ENCODE results near the gene CRYBA2. TPM values are rescaled to one million over a fixed set of nuclear protein-coding genes. Genes with fewer than 3 reads are reported as not detected.

The CRYBA2 gene
- total RNA-seq, 1 experiment from 2014 or later: not detected

GRCh38 chr2:219029829-219030165 is 36.6 kb upstream of the CRYBA2 start:
- intact Hi-C loops (cut with micrococcal nuclease; ENCODE audit: unreplicated experiment): loop anchor here (2.0 to 10.0 kb wide), 2 partner anchors 31 to 125 kb away; no protein-coding TSS in a partner anchor
- ATAC-seq (peak; percentile 95), DNase-seq (ENCODE audit: low read depth, low spot score) (peak; percentile 50)
- Histone ChIP-seq H3K27me3 (ENCODE audit: control insufficient read depth, insufficient read depth, low read length) (0 out of 2 replicates have a peak, but pooled peaks cover 2% of the 10 kb centered on the region), H3K9me3 (ENCODE audit: control insufficient read depth, insufficient read depth, low read depth, low read length) (no peaks in the 10 kb centered on the region), H3K36me3 (ENCODE audit: control insufficient read depth, insufficient read depth, low read length) (no peaks in the 10 kb centered on the region), H3K4me1 (ENCODE audit: control insufficient read depth, insufficient read depth, low read length) (no peaks in the 10 kb centered on the region), H3K4me3 (ENCODE audit: low read depth in 2 of 2, low read length in 2 of 2) (no peak overlapping the region), H3K27ac (ENCODE audit: low read length) (no peak overlapping the region)
- no TSS peak for BruUV-seq (replicated peaks)
- in situ Hi-C loops (cut with HindIII; ENCODE audit: low pct_unique_long_range_greater_than_20kb, low sequenced_read_pairs): no loop called here
- POLR2A ChIA-PET: no interaction called here
- CTCF ChIA-PET: interaction anchor here (0.5 to 1.5 kb wide), 26 partner anchors 9 to 279 kb away, joined by 3 to 21 read pairs (median 4); partner anchors contain the start of genes CFAP65 and IHH
- TF ChIP-seq REST (IDR thresholded peaks at IDR 0.05; ENCODE audit: insufficient read depth in 1 of 2, low read depth in 2 of 2, low read length in 1 of 2) (peak in 1 of 2 experiments; percentile 58; a peak in 1 of 4 replicates), POLR2AphosphoS5 (IDR thresholded peaks at IDR 0.05; ENCODE audit: low read depth, low read length) (no peak)
- TF ChIP-seq, protein P1, sequence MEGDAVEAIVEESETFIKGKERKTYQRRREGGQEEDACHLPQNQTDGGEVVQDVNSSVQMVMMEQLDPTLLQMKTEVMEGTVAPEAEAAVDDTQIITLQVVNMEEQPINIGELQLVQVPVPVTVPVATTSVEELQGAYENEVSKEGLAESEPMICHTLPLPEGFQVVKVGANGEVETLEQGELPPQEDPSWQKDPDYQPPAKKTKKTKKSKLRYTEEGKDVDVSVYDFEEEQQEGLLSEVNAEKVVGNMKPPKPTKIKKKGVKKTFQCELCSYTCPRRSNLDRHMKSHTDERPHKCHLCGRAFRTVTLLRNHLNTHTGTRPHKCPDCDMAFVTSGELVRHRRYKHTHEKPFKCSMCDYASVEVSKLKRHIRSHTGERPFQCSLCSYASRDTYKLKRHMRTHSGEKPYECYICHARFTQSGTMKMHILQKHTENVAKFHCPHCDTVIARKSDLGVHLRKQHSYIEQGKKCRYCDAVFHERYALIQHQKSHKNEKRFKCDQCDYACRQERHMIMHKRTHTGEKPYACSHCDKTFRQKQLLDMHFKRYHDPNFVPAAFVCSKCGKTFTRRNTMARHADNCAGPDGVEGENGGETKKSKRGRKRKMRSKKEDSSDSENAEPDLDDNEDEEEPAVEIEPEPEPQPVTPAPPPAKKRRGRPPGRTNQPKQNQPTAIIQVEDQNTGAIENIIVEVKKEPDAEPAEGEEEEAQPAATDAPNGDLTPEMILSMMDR (IDR thresholded peaks at IDR 0.05): peak; percentile 98

DNA sequence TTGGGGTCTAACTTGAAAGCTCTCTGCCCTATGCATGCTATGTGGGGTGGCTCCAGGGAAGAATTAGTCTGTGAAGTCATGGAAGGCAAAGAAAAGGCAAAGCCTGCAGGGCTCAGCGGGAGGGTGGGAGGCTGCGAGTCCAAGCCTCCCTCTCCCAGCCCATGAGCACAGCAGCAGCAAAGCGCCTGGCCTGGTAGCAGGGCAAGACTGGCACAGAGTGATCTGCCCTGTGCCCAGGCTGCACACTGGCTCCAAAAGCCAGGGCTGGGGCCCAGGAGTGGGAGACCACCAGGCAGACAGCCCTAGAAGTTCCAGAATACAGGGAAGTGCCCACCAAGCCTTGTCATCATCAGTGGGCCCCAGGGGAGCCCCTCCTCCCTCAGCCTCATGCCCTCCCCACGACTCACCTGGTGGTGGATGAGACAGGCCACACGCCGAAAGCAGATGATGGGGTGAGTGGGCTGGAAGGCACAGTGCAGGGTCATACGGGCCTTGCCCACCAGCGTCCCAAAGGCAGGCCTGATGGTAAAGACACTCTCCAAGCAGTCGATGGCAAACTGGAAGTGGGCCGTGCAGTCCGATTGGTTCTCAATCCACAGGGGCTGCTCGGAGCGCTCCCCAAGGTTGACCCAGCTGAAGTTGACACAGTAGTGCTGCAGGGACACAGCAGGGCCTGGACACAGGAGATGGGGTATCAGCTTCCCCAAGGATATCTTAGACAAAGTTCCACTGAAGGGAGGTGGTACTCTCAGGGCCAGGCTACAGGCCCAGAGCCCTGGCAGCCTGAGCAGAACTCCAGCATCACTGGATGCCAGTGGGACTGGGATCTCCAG is 36.0 kb upstream of the CRYBA2 start:
- in situ Hi-C loops (cut with HindIII; ENCODE audit: low pct_unique_long_range_greater_than_20kb, low sequenced_read_pairs): no loop called here
- TF ChIP-seq POLR2AphosphoS5 (IDR thresholded peaks at IDR 0.05; ENCODE audit: low read depth, low read length) (no peak), TCF7L2 (IDR thresholded peaks at IDR 0.05; ENCODE audit: low read depth, low read length) (no peak), REST (IDR thresholded peaks at IDR 0.05; ENCODE audit: insufficient read depth in 1 of 2, low read depth in 2 of 2, low read length in 1 of 2) (no peak), SIN3A (IDR thresholded peaks at IDR 0.05; ENCODE audit: borderline replicate concordance, insufficient read depth, low read depth, low read length) (no peak)
- TF ChIP-seq, protein P1 (IDR thresholded peaks at IDR 0.05): no peak
- Histone ChIP-seq H3K4me1 (ENCODE audit: control insufficient read depth, insufficient read depth, low read length) (no peaks in the 10 kb centered on the region), H3K9me3 (ENCODE audit: control insufficient read depth, insufficient read depth, low read depth, low read length) (no peaks in the 10 kb centered on the region), H3K27me3 (ENCODE audit: control insufficient read depth, insufficient read depth, low read length) (0 out of 2 replicates have a peak, but pooled peaks cover 2% of the 10 kb centered on the region), H3K27ac (ENCODE audit: low read length) (no peak overlapping the region), H3K36me3 (ENCODE audit: control insufficient read depth, insufficient read depth, low read length) (no peaks in the 10 kb centered on the region), H3K4me3 (ENCODE audit: low read depth in 2 of 2, low read length in 2 of 2) (no peak overlapping the region)
- ATAC-seq (peak; percentile 31), DNase-seq (ENCODE audit: low read depth, low spot score) (no peak)
- POLR2A ChIA-PET: no interaction called here
- intact Hi-C loops (cut with micrococcal nuclease; ENCODE audit: unreplicated experiment): loop anchor here (10.0 kb wide), 1 partner anchor 126 kb away; no protein-coding TSS in a partner anchor
- CTCF ChIA-PET: interaction anchor here (0.6 to 1.5 kb wide), 22 partner anchors 9 to 278 kb away, joined by 3 to 21 read pairs (median 4); partner anchors contain the start of genes CFAP65 and IHH
- no TSS peak for BruUV-seq (replicated peaks)
